ENCODE data around the gene MYH7.

DNA sequence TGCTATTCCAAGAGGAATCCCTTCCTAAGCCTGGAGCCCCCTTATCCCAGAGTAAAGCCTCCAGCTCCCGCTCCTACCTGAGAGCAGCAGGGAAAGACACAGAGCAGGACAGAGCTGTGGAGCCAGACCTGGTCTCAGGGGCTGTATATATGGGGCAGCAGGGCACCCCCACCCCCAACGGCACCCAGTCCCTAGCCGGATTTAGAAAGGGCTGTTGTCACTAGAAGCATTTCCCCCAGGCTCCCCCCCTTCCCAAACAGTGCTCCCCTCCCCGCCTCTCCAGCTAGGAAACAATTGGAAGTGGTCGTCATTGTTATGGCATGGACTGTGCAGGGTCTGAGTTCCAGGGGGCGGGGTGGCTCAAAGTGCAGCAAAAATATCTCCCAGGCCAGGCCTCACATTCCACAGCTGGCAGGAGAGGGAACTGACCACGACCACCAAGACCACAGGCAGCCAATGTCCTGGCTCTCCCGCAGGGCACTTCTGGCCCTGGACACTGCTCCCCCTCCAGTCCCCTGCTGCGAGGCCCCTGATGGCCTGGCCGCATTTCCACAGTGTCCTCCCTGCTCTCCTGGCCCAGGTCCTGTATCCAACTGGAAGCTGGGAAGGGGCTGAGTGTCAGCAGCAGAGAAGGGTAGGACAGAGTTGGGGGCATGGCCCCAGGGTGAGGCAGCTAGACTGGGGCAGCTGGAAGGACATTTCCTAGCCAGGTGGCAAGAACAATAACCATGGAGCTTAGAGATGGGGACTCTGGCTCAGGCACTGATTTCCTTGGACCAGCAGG lies at the start of gene MYH7:
- no peak for TF ChIP-seq RFX5 (IDR thresholded peaks at IDR 0.05; ENCODE audit: low read length)
- TF ChIP-seq REST (IDR thresholded peaks at IDR 0.05; ENCODE audit: low read depth, low read length), result no peak
- TF ChIP-seq EP300 (IDR thresholded peaks at IDR 0.05; ENCODE audit: borderline replicate concordance in 1 of 2, low read depth in 1 of 2, low read length in 1 of 2), result no peak
